Hematopoietic multipotent progenitor cell treated with erythropoietin and hydrocortisone succinate and interleukin-3 and kit ligand, for 4 days (in vitro differentiated cells): ENCODE data around the gene NCOR2.

Experiments used
- DNase-seq: peaks from one replicate; pipeline ENCODE4 v3.0.0-alpha.2; 2015

NCOR2 gene

DNA sequence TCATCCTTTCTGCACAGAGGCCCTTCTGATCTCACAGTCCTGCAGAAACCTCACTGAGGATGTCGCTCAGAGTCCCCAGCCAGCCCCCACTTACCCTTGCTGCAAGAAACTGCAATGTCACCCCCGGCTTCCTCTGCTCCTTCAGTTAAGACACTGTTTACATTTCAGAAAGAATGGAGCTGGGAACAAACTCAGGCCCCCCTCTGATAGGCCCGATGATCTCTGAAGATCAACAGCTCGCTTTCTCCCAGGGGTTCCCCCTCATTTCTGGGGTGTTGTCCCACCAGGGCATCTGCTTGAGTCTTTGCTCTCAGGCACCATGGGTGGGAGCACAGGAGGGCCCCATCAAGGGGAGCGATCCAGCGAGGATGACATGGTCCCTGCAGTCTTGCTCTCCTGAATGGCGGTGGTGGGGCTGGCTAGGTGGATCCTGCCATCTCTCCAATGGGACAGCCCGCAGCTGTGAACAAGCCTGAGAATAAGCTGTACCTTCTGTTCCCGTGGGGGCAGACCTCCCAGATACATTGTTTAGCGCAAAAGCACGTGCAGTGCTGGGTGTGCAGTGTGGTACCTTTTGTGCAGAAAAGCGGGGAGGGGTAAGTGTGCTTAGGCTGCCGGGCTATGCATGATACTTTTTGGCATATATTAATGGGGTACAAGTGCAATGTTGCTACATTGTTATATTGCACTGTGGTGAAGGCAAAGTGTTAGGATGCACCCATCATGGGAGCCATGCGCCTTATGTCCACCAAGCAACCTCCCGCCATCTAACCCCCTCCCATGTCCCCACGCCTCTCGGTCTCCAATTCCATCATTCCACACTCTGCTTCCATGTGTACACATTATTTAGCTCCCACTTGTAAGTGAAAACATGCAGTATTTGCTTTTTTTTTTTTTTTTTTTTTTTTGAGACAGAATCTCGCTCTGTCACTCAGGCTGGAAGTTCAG is 6.7 kb upstream of the NCOR2 start:
- peak; percentile 69 for DNase-seq

DNA sequence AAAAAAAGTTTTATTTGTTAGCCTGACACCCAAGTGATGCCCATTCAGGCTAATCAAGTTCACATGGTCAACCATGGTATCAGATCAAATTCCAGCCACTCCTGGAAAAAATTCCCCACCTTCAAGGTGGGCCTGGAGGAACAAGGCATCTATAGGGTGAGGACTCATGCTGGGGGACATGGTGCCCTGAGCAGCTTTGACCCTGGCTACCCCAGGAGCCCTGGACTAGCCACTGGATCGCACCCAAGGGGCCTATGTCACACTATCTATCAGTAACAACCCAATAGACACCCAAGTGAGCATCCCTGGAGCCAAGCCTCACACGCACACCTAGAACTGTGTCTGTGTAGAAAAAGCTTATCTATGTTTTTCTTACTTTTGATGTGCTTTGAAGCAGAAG is 4.1 kb upstream of the NCOR2 start:
- no peak for DNase-seq

DNA sequence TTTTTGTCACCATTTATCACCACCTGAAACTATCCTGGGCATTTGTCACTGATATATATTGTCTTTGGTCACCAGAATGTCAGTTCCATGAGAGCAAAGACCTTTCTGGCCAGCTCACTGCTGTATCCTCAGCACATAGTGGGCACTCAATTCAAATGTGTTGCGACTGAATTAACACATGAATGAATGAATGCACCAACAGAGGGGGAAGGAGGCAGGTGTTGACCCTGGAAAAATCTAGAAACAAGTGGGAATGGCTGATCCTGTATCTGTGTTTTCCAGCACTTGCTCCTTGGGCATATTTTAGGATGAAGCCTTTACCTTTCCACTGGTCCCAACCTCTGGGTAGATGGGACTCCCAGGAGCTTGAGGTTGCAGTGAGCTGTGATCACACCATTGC is 3.4 kb upstream of the NCOR2 start:
- DNase-seq = no peak

DNA sequence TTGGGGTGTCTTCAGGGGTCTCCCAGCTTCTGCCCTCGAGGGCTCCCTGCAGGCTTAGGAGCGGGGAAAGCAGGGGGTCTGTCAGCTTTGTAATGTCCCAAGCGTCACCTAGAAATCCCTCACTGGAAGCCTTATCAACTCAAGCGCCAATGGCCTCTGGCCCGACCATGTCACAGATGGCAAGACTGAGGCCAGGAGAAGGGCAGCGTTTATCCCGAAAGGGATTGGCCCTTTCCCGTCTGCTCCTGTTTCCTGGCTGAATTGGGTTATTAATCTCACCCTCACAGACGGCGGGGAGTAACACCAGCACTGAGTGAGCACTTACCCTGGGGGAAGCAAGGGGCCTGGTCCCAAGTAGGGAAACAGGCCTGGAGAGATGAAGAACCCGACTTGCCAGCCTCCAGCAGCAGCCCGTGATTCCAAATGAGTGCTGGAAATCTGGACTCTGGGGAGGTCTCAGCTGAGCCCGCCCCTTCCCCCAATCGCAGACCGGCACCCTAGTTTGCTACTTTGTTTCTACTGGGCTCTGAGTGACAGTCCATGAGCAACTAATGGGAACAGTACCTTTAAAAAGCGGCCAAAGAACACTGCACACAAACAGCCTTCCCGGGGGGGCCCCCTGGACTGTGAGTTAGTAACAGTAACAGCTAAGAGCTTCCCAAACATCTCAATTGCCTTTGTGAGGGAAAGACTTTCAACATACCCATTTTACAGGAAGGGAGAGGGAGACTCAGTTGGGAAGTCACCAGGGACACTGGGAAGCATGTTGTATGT is 2.1 kb upstream of the NCOR2 start:
- no peak for DNase-seq

DNA sequence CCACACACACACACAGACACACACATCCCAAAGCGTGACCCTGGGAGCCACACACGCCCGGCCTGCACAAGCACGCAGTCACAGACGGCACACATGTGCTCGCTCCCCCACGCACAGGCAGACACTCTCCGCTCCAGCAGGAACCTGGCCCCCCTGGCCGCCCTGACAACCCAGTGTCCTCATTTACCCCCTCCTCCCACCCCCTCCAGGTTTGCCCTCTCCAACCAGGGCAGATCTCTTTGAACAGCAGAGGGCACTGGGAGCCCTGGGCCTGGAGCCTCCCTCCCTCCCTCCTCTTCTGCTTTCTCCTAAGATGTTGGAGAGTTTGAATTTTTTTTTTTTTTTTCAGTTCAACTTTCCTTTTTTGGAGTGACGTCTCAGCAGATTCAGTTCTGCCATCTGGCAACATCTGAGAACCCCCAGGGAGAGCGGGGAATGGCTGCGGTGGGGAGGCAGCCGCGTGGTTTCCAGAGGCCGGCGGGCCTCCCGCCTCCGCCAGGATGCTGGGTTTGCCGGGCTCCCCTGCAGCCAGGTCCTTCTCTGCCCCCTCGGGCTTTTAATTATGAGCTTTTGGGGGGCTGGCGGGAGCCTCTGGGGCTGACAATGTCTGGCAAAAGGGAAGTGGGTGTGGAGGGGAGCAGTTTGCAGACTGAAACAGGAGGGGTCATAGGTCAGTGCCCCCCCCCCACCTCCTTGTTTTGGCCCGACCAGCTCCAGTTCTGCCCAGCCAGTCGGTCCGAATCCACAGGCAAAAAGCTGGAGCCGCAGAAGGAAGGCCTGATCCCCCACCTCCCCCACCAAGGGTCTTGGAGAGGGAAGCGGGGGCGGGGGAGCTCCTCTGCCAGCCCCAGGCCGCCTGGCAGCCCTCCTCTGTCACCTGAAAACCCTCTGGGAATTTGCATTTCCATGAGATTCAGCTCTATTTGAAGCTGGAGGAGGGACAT is 1.3 kb upstream of the NCOR2 start:
- DNase-seq = peak; percentile 92

DNA sequence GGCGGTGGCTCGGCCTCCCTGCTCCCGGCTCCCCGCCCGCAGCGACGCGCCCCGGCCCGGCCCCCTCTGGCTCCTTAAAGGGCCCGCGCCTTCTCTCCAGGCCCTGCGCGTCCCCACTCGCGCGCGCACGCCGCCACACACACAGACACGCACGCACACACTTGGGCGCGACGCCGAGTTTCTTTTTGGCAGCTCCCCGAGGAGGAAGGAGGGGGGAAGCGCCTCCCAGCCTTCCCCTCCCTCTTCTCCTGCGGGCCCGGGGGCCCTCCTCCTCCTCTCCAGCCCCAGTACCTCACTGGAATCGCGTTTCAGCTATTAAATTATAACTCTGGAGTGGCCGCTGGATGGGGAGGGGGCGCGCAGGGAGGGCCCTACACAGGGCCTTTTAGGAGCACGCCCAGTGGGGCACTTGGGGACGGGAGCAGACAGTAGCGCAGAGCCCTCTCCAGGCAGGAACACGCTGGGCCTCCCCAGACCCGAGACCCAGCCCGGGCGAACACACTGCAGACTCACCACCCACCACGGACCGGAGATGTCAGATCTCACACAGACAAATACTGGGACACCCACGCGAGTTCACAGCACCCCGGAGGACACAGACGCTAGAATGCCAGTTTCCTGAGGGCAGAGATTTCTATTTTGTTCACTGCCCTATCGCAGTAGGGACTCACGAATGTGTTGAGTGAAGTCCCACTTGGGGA is 411 bp upstream of the NCOR2 start:
- DNase-seq = peak; percentile 94

DNA sequence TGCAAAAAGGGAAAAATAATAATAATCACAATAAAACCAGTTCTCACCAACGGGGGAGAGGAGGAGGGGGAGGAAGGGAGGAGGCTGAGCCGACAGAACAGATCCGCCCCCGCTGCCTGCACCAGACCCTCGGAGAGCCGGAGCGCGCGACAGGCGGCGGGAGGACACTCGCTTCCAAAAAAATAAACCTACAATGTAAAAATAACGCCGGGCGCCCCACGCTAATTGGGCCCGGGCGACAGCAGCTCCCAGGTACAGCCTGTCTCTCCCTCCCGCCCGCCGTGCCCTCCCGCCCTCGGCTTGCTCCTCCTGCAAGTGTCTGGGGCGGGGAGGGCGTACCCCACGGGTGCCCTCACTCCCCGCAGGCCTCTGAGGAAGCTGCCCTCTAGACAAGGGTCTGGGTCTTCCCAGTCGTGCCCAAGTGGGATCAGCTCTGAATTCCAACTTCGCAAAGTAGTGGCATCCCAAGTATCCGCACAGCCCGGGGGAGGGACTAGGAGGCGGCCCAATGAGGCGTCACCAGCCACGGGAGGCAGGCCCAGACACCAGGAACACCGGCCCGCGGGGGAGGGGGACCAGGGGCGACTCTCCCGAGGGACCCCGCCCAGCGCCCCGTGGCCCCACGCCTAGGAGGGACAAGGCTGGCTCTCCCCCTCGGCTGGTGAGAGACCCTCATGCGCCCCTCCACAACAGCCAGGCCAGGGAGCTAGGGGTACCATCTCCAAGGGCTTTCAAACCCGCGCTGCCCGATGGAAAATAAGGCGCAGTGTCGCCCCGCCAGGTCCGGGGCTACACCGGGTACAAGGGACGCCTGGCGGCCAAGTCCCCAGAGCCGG is 1.0 kb downstream of the NCOR2 start:
- DNase-seq = peak; percentile 84

DNA sequence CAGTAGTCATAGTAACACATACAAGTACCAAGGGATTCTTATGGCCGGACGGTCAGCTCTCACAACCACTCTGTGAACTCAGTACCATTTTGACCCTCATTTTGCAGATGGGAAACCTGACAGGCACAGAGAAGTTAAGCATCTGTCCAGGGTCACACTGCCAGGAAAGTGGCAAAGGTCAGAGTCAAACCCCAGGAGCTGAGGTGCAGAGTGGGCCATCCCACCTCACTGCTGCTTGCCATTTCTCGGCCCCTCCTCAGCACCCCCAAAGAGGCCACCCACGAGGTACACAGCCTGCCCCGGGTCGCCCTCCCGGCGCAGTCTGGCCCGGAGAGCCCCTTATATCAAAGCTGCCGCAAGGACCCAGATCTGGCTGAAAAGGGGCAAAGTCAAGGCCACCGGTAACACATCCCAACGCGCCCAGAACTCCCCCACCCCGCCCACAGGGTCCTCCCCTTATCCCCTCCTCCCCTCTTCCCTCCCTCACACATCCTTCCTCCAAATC is 1.7 kb downstream of the NCOR2 start:
- no peak for DNase-seq

DNA sequence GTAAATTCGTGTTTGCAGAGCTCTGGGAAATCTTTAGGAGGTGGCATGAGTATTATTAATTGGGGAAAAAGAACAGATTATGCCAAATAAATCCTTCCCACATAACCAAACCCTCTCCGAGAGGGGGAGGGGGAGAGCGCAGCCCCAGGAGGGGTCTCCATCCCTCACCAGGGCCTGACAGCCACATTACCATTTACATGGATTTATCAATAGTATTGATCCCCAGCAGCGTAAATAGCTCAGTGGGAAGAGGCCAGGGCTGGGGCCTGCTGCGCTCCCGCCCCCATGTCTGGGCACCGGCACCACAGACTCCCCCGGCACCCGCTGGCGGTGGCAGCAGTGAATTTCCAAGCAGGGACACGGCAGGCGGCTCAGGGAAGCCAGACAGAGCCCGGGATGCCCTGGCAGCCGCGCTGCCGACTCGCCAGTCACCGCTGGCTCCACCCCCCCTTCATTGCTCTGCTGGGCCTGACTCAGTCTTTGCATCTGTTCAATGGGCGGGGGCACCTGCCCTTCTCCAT is 2.4 kb downstream of the NCOR2 start:
- DNase-seq = no peak

DNA sequence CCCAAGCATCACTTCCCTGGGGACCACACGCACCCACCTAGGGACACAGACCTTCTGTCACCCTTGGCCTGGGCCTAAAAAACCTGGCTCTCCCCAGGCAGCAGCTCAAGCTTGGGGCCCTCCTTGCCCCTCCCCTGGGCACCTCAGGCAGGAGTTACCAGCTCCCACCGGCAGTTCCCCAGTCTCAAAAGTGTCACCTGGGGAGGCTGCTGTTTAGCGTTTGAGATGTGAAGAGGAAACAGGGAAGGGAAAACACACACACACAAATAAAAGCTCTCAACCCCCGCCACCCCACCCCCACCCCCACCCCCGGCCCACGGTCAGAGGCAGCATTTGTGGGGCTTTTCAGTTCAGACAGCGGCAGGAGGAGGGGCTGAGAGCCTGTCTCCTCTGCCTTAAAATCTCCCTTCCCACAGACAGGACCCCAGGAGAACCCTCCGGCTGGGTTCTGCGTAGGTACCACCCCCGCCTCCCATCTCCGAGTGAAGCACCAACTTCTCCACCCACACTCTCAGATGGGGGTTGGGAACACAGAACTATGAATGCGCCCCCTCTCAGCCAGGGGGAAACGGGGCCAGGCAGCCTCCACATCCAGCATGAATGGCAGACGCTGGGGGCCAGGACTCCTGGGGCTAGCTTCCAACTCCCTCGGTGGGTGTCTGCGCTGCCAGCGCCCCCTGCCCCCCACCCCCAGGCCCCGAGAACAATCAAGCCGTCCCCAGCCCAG is 3.0 kb downstream of the NCOR2 start:
- DNase-seq = peak; percentile 47

DNA sequence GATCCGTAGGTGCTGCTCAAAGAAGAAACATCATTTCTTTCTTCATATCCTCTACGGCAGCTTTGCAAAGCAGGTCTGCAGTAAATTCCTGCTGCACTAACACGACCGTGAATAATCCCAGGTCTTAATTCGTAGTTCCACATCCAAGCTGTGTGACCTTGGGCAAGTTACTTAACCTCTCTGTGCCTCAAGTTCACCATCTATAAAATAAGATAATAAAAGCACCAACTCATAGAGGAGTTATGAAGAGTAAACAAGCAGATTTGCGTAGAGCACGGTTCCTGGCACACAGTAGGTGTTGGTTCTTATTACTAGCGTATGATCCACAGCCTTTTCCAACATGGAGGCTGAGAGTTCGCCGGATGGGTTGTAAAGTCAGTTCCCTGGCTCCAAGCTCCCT is 3.6 kb downstream of the NCOR2 start:
- no peak for DNase-seq

DNA sequence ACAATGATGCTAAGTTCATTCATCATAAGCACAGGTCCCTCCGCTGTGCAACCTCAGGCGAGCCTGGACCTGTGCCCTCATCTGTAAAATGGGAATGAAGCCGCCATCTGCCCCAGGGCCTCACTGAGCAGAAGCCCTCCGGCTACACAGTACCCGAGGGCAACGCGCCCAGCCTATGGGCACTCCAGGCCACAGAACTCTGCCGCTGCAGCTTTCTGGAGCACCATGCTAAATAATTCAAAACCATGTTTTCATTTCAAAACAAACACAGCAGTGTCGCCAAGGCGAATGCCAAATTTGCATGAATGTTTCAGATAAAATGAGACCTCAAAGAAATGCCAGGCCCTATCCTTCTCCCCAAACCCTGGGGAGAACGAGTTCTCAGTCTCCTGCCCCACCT is 4.0 kb downstream of the NCOR2 start:
- DNase-seq = no peak

DNA sequence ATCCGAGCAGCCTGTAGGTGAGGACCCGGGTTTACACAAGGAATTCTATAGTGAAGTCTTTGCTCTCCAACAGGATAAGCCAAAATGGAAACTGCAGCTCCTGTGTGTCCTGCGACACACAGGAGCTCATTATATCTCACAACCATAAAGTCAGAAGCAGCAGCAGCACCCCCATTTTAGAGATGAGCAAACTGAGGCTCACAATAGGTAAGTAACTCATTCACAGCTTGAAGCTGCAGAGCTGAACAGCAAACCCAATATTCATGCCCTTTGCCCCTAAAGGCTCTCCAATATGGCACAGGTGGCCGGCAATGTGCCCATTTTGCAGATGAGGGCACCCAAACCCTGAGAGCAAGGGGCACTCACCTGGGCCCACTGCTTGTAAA is 4.6 kb downstream of the NCOR2 start:
- no peak for DNase-seq

DNA sequence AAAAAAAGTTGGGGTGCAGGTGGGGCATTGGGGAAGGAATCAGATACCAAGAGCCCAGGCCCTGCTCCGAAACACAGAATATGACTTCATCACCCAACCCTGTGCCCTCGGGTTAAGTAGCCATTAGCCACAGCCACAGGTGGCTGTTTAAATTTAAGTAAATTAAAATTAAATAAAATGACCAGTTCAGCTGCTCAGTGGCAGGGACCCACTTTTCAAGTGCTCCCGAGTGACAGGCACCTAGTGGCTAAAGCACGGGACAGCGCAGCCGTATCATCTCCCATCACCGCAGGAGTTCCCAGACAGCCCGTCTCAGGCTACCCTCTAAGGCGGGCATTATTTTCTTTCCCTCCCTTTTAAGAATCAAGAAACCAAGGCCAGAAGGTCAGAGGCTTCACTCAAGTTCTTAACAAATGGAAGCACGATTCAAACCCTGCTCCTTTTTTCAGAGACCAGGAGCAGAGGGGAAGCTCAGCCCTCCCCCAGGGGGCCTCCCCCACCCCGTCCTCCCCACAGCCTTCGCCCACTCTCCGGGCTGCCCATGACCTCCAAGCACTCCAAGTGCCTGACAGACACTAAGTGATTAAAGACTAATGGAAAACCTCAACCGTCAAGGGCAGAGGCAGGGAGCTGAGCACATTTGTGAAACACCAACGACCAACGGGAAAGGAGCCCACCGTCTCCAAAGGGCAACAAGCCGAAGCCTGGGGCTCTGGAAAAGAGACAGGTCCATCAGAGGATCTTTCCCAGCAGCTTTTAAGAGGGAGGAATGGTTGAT is 5.2 kb downstream of the NCOR2 start:
- no peak for DNase-seq

DNA sequence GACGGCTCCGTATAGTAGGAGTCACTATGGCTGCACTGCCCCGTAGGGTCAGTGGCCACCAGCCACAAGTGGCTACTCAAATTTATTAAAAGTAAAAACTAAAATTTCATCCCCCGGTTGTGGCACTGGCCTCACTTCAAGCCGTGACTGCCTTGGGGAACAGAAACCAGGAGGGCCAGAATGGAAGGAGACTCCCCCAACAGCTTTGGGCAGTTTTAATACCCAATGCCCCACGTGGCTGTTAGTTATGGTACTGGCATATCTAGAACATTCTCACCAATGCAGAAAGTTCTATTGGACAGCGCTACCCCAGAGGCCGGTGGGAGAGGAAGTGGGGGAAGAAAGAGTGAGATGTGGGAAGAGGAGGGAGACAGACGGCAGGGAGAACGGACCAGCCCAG is 6.2 kb downstream of the NCOR2 start:
- DNase-seq = no peak

DNA sequence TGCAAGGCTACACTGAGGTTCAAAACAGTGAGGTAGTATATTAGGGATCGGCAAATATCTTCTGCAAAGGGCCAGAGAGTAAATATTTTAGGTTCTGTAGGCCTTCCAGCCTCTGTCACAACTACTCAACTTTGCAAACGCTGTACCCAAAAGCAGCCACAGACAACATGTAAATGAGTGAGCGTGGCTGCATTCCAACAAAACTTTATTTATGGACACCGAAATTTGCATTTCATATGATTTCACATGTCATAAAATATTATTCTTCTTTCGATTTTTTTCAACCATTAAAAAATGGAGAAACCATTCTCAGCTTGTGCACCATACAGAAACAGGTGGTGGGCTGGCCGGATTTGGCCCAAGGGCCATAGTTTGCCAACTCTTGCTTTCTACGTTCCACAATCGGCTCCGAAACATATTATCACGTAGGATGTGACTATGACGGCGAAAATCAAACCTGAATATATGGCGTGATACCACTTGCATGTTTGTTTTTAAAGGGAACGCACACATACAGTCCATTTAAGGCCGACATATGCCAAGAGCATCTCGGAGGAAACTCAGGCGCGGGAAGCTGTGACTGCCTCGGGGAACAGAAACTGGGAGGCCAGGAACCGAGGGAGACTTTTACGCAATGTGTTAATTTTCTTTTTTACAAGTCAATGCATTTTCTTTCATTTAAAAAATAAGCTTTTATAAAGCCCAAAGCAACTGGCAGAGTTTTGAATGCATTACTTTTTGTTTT is 7.1 kb downstream of the NCOR2 start:
- no peak for DNase-seq

DNA sequence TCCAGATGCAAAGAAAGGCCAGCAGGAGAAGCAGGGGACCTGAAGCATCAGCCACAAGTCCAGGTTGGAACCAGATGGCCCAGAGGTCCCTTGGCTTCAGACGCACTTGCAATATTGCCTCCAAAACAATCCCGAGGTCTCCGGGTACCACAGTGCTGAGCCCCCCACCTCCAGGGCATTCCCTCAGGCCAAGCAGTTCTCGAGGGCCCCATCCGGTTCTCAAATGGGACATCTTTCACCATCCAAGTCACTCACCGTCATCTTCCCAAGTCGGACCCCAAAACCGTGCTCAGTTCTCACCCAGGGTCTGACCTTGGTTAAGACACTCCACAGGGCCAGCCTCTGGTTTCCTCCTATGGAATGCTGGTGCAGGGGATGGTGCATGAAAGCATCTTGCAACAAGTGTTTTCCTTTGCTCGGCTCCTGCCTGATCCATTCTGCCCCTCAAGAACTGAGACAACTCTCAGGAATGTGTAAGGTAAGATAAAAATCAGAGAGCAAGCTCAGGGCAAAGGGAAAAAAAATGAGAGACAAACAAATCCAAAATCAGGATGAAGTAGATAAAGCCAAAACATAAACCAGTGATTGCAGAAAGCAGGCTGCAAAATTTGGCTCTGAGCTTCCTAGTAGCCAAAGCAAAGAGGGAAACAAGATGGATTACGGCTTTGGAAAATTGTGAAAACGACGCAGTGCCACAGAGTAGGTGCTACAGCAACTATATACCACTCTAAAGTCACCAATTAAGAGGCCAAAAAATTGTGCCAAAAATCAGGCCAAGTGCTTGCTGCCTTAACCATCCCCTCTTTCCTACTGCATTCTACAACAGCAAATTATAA is 8.0 kb downstream of the NCOR2 start:
- no peak for DNase-seq

DNA sequence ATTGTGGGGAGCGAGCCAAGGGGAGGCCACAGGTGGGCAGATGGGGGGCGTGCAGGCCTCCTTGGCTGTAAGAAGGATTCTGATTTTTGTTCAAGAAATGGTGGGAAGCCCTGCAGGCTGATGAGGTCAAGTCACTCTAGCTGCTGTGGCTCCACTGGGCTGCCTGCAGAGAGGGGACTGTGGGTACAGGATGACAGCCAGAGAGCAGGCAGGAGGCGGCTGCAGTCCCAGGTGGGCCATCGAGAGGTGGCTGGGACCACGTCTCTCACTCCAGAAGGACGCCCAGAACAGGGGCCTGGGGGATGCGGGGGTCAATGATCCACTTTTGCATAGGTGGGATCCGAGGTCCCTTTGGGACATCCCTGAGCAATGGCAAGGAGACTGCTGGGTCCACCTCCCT is 9.1 kb downstream of the NCOR2 start:
- no peak for DNase-seq
